K562 (cell line): ENCODE results near the gene PRDX2. TPM values are rescaled to one million over a fixed set of nuclear protein-coding genes. Genes with fewer than 3 reads are reported as not detected.
A peak's percentile ranks its signal among the peaks of the same experiment; 100 is the strongest.

Experiments used
- ATAC-seq: fragments of 200-7000 bp; cut with Tn5 transposase; 3 replicates; pipeline ENCODE4 v1.9.1; 2020; ENCODE audit warnings: moderate library complexity
- BruUV-seq: library from RNA; stranded (reverse); fragments of 400-500 nt; replicated peaks from 2 replicates; lab custom pipeline; 2021; lab: Mats Ljungman, UMichigan
- CTCF ChIA-PET: fragments of 300-600 bp; formaldehyde crosslinking; extraction: SDS; loops from one replicate; lab custom pipeline; 2021; ENCODE audit warnings: low intra/inter-chr PET ratio; lab: Yijun Ruan, JAX
- POLR2A ChIA-PET: fragments of 300-600, 350-650 bp; sonication (Branson Sonifier 250); formaldehyde crosslinking; extraction: SDS; loops from one replicate; lab custom pipeline; 2021; ENCODE audit warnings: antibody characterized with exemption, inconsistent platforms; lab: Yijun Ruan, JAX
- DNase-seq, 4 experiments: peaks; one replicate each; pipeline versions ENCODE4 v3.0.0 to v3.0.0-alpha.2; 2011 to 2018; ENCODE audit warnings: low spot score in 3 of 4, mixed read lengths in 3 of 4; ENCODE audit errors: extremely low read depth in 1 of 4
- FAIRE-seq: peaks from 2 replicates; lab custom pipeline; 2011; peaks lifted over from hg19 to GRCh38; lab: Jason Lieb, UNC
- H2AFZ ChIP-seq: 2 replicates; pipeline ENCODE4 v1.6.0; 2011; ENCODE audit warnings: low read depth, low read length, control low read depth, inconsistent platforms
- H3K27ac ChIP-seq: fragments of 200-600 bp; 3 replicates; pipeline ENCODE4 v1.8.0; 2011; ENCODE audit warnings: low read depth, mild to moderate bottlenecking, control low read depth, inconsistent platforms, low read length, moderate library complexity, mixed read lengths; ENCODE audit errors: extremely low read depth
- H3K27me3 ChIP-seq, 2 experiments: fragments of 300-600 bp in 1 of 2; 2 replicates in 1 of 2; 3 replicates in 1 of 2; pipeline versions ENCODE4 v1.6.0 to v1.8.0; 2011; ENCODE audit warnings: inconsistent platforms in 2 of 2, low read length in 2 of 2, mild to moderate bottlenecking in 1 of 2, mixed read lengths in 1 of 2, moderate library complexity in 1 of 2; ENCODE audit not compliant: control insufficient read depth in 2 of 2, insufficient read depth in 2 of 2
- H3K36me3 ChIP-seq: fragments of 300-600 bp; 3 replicates; pipeline ENCODE4 v1.8.0; 2011; ENCODE audit warnings: mild to moderate bottlenecking, low read length, inconsistent platforms; ENCODE audit not compliant: control insufficient read depth, insufficient read depth
- H3K4me1 ChIP-seq, 2 experiments: fragments of 200-600 bp in 1 of 2; replicated peaks in 1 of 2; 2 replicates in 1 of 2; 3 replicates in 1 of 2; pipeline versions ENCODE4 v1.5.1 to v1.8.0; 2011; ENCODE audit warnings: inconsistent platforms in 2 of 2, low read length in 2 of 2, mild to moderate bottlenecking in 1 of 2, mixed read lengths in 1 of 2, moderate library complexity in 1 of 2; ENCODE audit not compliant: control insufficient read depth in 2 of 2, insufficient read depth in 2 of 2
- H3K4me2 ChIP-seq: 2 replicates; pipeline ENCODE4 v1.6.1; 2011; ENCODE audit warnings: low read length, control low read depth, inconsistent platforms, mixed read lengths; ENCODE audit not compliant: insufficient read depth
- H3K4me3 ChIP-seq: fragments of 200-600 bp; sonication (generic), shearing (Covaris generic); 2 replicates; pipeline ENCODE4 v1.5.1; 2016; ENCODE audit warnings: control low read depth, inconsistent platforms
- H3K79me2 ChIP-seq: fragments of 200-600 bp; 3 replicates; pipeline ENCODE4 v1.8.0; 2011; ENCODE audit warnings: low read length, inconsistent platforms; ENCODE audit not compliant: control insufficient read depth, insufficient read depth
- H3K9ac ChIP-seq, 2 experiments: 2 replicates each; pipeline versions ENCODE4 v1.6.0 to v1.6.1; 2011; ENCODE audit warnings: low read depth in 2 of 2, low read length in 2 of 2, control low read depth in 1 of 2, inconsistent platforms in 1 of 2, mild to moderate bottlenecking in 1 of 2, mixed read lengths in 1 of 2; ENCODE audit not compliant: insufficient read depth in 1 of 2
- H3K9me1 ChIP-seq: one replicate; pipeline ENCODE4 v1.6.0; 2011; ENCODE audit warnings: inconsistent platforms, mild to moderate bottlenecking, low read length, moderate library complexity; ENCODE audit not compliant: control insufficient read depth, insufficient read depth
- H3K9me3 ChIP-seq: replicated peaks from 2 replicates; pipeline ENCODE4 v1.5.1; 2011; ENCODE audit warnings: low read depth, low read length, inconsistent platforms; ENCODE audit not compliant: control insufficient read depth, insufficient read depth
- H4K20me1 ChIP-seq: replicated peaks from 2 replicates; pipeline ENCODE4 v1.6.1; 2011; ENCODE audit warnings: low read length, inconsistent platforms, mixed read lengths; ENCODE audit not compliant: control insufficient read depth, insufficient read depth
- BCOR ChIP-seq: fragments of 450-650 bp; IDR thresholded peaks from 2 replicates; pipeline ENCODE4 v1.6.1; 2016
- ETS2 ChIP-seq: IDR thresholded peaks from 2 replicates; pipeline ENCODE4 v1.6.1; 2016; ENCODE audit warnings: borderline replicate concordance, missing genetic modification characterization, mild to moderate bottlenecking, moderate library complexity, missing compliant biosample characterization; ENCODE audit not compliant: poor library complexity, severe bottlenecking
- GATAD2A ChIP-seq: fragments of 450-650 bp; IDR thresholded peaks from 2 replicates; pipeline ENCODE4 v1.6.1; 2017
- MAFG ChIP-seq: fragments of 450-650 bp; conservative IDR thresholded peaks from 2 replicates; pipeline ENCODE4 v1.6.1; 2016; ENCODE audit warnings: missing genetic modification characterization, missing compliant biosample characterization
- MECOM ChIP-seq: fragments of 250-450 bp; sonication (Bioruptor Pico); IDR thresholded peaks from 2 replicates; pipeline ENCODE4 v1.8.0; 2022; ENCODE audit warnings: inconsistent platforms
- NFRKB ChIP-seq: fragments of 450-650 bp; IDR thresholded peaks from 2 replicates; pipeline ENCODE4 v1.6.1; 2016; ENCODE audit warnings: low read depth
- NR3C1 ChIP-seq: sonication (generic); formaldehyde crosslinking; IDR thresholded peaks from 2 replicates; pipeline ENCODE4 v1.8.1; 2022; ENCODE audit warnings: missing genetic modification reagents
- SRSF7 ChIP-seq: fragments of 200-400 bp; formaldehyde crosslinking; optimal IDR thresholded peaks from 2 replicates; pipeline ENCODE3; 2017; ENCODE audit warnings: mild to moderate bottlenecking, low read depth, low read length
- XRCC3 ChIP-seq: fragments of 450-650 bp; IDR thresholded peaks from 2 replicates; pipeline ENCODE4 v1.6.1; 2017; ENCODE audit warnings: mild to moderate bottlenecking, moderate library complexity
- ZNF3 ChIP-seq: fragments of 250-450 bp; sonication (Bioruptor Pico); IDR thresholded peaks from 2 replicates; pipeline ENCODE4 v1.5.0; 2021; ENCODE audit warnings: mild to moderate bottlenecking, moderate library complexity
- ZNF431 ChIP-seq: sonication (generic); formaldehyde crosslinking; IDR thresholded peaks from 2 replicates; pipeline ENCODE4 v1.8.0; 2022; ENCODE audit warnings: mild to moderate bottlenecking, missing genetic modification reagents
- ZNF436 ChIP-seq: fragments of 250-450, 450-650 bp; sonication (Bioruptor Pico); formaldehyde crosslinking; IDR thresholded peaks from 2 replicates; pipeline ENCODE4 v1.7.0; 2020; ENCODE audit warnings: mild to moderate bottlenecking
- WGBS: fragments of 100-300 bp; shearing (Covaris generic); methylation state at CpG from one replicate; pipeline ENCODE4 v1.1.6; 2016; ENCODE audit warnings: low coverage, mixed read lengths; ENCODE audit not compliant: insufficient coverage; ENCODE audit errors: missing lambda C conversion rate; 5-methylcytosine and 5-hydroxymethylcytosine counted together
- in situ Hi-C: fragments of 300-500 bp; cut with MboI; formaldehyde crosslinking; loops from 4 replicates; pipeline ENCODE4 v1.15.0; 2018; ENCODE audit warnings: inconsistent platforms, mixed read lengths
- intact Hi-C: fragments of 100-400 bp; cut with micrococcal nuclease; formaldehyde crosslinking; loops from 2 replicates; pipeline ENCODE4 v1.14.2; 2022
- polyA plus RNA-seq, 8 experiments: library from polyadenylated mRNA; depleted of rRNA in 4 of 8; stranded (reverse) in 5 of 8; unstranded in 3 of 8; fragments of >200 nt; fragmentation: Nextera tagmentation in 2 of 8; fragmentation: Illumina TruSeq in 1 of 8; extraction: Ambion mirVana in 2 of 8; extraction: Trizol in 1 of 8; gene quantifications; 2 replicates each; pipeline versions ENCODE4 v1.2.1 to v1.2.3, GENCODE V29; 2011 to 2014; ENCODE audit warnings: inconsistent platforms in 1 of 8, missing spikeins in 1 of 8
- total RNA-seq, 7 experiments: library from RNA; depleted of rRNA in 6 of 7; stranded (reverse); fragments of >200 nt in 6 of 7; fragmentation: Illumina TruSeq in 2 of 7; extraction: Trizol in 2 of 7; gene quantifications; 2 replicates each; pipeline versions ENCODE4 v1.2.1 to v1.2.3, GENCODE V29; 2011 to 2021; ENCODE audit warnings: low replicate concordance in 1 of 7
- TF ChIP-seq, protein P1 (sequence below): fragments of 200-800 bp; sonication (Bioruptor generic); IDR thresholded peaks from 2 replicates; pipeline ENCODE4 v1.6.1; 2017; ENCODE audit warnings: missing genetic modification characterization, missing compliant biosample characterization

Gene PRDX2
- total and polyA plus RNA-seq, 9 of the 15 experiments (the other 6 are each of a cell fraction or from before 2014, with no cell fraction given), result 206 to 1,183 (median 415) TPM

DNA sequence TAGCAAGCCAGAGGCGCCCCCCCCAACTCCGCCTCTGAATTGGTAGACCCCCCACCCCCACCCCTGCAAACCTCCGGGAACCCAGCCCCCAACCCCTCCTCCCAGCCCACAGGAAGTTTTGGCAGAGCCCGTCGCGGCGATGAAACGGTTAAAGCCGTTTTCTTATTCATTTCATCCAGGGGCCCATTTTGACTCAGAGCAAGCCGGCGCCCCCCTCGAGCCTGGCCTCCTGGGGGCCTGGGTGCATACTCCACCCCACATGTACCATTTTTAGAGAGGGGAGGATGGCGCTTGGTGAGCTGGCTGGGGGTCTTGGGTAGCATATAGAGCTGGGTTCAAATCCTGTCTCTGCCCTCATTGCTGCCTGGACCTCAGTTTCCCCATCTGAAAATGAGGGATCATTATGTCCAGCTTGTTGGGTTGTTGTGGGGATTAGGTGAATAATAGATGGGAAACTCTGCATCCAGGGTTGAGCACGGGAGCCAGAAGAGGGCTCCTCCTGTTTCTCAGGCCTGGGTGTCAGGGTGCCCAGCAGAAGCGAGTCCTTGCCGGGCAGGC, 18.2 kb downstream of the PRDX2 start:
- POLR2A ChIA-PET, result interaction anchor here (1.0 to 2.2 kb wide), 2 partner anchors 9 to 97 kb away, joined by 3 to 39 read pairs; partner anchors contain the start of genes DNASE2 and JUNB
- TF ChIP-seq ZNF436 (CRISPR knock-in tag) (no peak), GATAD2A (0 out of 2 replicates have a peak, but pooled peaks have one; percentile 9), ZNF3 (CRISPR knock-in tag) (no peak), ETS2 (tag) (no peak), NFRKB (0 out of 2 replicates have a peak, but pooled peaks have one; percentile 16), MAFG (tag) (no peak), MECOM (CRISPR knock-in tag) (0 out of 2 replicates have a peak, but pooled peaks have one; percentile 11), NR3C1 (CRISPR knock-in tag) (no peak), SRSF7 (no peak), BCOR (peak; percentile 41; the same call in 1 of the 2 replicates), ZNF431 (no peak), XRCC3 (no peak)
- TF ChIP-seq, protein P1, sequence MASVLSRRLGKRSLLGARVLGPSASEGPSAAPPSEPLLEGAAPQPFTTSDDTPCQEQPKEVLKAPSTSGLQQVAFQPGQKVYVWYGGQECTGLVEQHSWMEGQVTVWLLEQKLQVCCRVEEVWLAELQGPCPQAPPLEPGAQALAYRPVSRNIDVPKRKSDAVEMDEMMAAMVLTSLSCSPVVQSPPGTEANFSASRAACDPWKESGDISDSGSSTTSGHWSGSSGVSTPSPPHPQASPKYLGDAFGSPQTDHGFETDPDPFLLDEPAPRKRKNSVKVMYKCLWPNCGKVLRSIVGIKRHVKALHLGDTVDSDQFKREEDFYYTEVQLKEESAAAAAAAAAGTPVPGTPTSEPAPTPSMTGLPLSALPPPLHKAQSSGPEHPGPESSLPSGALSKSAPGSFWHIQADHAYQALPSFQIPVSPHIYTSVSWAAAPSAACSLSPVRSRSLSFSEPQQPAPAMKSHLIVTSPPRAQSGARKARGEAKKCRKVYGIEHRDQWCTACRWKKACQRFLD (CRISPR knock-in tag), result peak; percentile 23; the same call in 1 of the 2 replicates
- intact Hi-C loops, result no loop called here
- H3K9me1 ChIP-seq, result no peaks in the 10 kb centered on the region
- no peaks in the 10 kb centered on the region for H4K20me1 ChIP-seq
- no peak for ATAC-seq
- no peaks in the 10 kb centered on the region for H3K27me3 ChIP-seq
- FAIRE-seq, result no peak
- peak overlapping the region; percentile 78 for H3K4me2 ChIP-seq
- no TSS peak for BruUV-seq
- DNase-seq, result peak in 1 of 4 experiments; percentile 37
- peak overlapping the region; percentile 73 to 91 for H3K9ac ChIP-seq
- peak overlapping the region; percentile 82 for H2AFZ ChIP-seq
- no peaks in the 10 kb centered on the region for H3K36me3 ChIP-seq
- H3K4me3 ChIP-seq, result peak overlapping the region; percentile 43; the same call in 1 of the 2 replicates
- peak overlapping the region; percentile 97 for H3K27ac ChIP-seq
- WGBS, result 23% methylated on average over 14 of the region's 16 CpGs
- H3K9me3 ChIP-seq, result no peaks in the 10 kb centered on the region
- peaks cover 69 to 71% of the 10 kb centered on the region in 2 experiments for H3K4me1 ChIP-seq
- no peaks in the 10 kb centered on the region for H3K79me2 ChIP-seq
- CTCF ChIA-PET, result no interaction called here
- in situ Hi-C loops, result no loop called here
